NCI-H2029 treated with DMSO at 0.1 percent for 48 hours (cell line): ENCODE data around the gene TMEM212.
A peak's percentile ranks its signal among the peaks of the same experiment; 100 is the strongest.

ENCODE experiments used
- DNase-seq: peaks from one replicate; lab custom pipeline; 2025; lab: John Stamatoyannopoulos, UW

The TMEM212 gene

DNA sequence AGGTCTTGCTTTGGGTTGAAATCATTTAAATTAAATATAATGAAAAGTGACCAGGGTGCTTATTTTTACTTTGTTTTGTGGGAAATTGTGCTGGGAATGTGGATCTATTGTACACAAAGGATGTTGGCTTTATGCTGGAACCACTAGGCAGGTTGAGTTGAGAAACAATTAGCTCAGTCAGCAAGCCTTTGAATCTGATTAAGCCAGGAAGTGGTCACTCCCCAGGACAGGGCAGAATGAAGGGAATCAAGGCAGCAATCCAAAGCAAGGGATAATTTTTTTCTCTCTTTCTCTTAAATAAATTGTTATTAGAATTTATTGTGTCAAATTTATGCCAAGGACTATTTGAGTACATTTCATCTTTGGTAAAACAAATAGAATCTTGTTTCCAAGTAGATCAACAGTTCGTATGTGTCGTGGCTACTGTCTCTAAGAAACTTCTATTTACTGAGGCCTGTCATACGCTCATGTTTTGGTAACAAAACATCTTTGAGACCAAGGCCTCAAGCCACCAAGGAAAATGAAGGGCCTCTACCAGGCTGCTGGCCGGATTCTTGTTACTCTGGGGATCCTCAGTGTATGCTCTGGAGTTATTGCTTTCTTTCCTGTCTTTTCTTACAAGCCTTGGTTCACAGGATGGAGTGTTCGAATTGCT is at the start of gene TMEM212:
Gene TMEM212, plus strand, starts transcription at position 486 of the 655 bp plus-strand sequence. Its CDS starts 35 bp downstream, at position 521.
- no peak for DNase-seq

DNA sequence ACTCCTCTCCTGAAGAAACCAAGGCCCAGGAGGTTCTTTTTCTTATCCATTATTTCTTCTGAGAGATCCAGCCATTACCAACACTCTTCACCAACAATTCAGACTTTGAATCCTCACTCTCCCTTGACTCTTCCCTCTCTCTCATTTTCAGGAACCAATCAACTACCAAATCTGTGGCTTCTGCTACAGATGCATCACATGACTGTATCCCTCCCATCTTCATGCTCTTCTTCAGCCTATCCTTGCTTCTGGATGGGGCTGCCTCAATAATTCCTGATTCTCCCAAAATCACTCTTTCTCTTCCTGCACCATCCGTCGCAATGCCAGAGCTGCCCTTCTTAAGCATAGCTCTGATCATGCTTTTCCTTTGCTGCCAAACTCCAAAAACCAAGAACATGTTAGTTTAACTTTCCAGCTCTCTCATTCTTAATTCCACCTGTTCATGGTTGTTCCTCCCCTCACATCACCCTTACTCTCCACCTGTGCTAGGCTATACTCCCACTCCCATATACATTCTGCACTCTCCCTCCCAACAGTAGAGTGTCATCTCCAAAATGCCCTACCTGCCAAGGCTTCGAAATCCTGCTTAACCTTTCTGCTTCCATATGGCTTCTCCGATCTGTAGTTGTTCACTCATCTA is 46.4 kb upstream of the TMEM212 start:
- no peak for DNase-seq

DNA sequence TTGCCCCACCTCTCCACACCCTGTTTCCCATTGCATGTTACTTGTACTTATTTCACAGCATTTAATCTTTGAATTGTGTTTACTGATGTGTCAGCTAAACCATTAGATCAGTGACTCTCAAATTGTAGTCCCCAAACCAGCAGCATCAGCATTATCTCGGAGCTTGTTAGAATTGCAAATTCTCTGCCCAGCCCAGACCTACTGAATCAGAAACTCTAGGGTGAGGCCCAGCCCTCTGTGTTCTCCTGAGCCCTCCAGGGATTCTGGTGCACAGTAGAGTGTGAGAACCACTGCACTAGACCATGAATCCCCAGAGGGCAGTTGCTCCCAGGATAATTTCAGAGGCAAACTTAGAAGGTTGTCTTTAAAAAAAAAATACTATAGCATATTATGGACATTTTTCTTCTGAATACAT is 45.9 kb upstream of the TMEM212 start:
- DNase-seq = no peak

DNA sequence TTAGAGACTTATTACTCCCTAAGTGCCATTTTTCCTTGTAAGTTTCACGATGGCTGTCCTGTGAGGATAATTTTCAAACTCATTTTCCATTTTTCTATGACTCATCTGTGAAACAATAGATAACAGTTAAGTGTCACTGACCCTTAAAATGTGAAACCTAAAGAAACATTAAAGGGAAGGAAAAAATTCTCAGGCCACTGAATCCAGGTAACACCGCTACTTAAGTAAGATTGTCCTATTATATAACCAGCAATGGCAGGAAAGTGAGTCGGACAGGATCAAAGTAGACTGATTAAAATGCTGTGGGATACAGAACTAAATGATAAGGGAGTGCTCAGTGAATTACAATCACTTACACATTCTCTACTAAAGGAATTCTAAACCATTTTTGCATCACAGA is 45.3 kb upstream of the TMEM212 start:
- no peak for DNase-seq

DNA sequence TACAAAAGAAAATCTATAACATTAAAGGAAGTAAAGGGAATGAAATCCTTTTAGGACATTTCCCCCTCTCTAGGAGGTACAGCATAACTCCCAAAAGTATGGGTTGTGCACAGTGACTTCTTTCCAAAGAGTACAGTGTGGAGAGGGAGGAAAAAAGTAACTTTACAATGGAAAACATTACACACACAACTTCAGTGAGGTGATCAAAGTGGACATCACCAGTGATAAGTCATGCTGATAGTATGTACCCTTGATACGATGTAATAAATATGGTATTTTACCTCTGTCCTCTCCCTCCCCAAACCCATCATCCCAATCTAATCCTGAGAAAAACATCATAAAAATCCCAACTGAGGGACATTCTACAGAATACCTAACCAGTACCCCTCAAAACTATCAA is 43.6 kb upstream of the TMEM212 start:
- DNase-seq = no peak

DNA sequence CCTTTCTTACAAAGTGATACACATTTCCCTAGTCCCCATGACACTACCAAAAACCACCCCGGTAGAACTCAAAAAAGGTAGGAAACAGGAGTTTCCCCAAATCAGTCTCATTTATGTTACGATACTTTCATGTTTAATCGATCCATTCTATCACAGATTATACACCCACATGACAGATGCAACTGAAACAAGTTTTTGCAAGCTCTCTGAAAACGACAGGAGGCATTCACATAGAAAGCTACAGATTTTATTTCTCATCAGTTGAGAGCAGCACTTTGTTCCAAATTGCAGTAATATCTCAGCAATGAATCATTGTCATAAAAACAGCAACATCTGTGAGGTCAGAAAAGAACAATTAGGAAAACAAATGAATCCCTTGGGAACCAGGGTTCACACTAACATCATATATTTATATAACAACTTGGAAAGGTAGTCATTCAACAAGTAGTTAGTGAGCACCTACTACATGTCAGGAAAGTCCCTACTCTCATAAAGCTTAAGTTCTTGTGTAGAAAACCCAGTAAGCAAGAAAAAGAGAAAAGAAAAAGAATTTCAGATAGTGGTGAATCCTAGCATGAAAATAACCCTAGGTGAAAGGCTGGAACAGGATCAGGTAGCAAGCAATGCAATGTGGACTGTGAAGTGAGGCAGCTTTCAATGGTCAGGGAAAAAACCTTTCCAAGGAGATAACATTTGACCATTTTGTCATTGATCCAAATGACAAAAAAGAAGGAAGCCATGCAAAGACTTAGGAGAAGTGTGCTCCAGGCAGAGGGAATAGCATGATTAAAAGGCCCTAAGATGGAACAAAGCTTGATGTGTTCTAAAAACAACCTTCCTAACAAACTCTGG is 41.2 kb upstream of the TMEM212 start:
- no peak for DNase-seq

DNA sequence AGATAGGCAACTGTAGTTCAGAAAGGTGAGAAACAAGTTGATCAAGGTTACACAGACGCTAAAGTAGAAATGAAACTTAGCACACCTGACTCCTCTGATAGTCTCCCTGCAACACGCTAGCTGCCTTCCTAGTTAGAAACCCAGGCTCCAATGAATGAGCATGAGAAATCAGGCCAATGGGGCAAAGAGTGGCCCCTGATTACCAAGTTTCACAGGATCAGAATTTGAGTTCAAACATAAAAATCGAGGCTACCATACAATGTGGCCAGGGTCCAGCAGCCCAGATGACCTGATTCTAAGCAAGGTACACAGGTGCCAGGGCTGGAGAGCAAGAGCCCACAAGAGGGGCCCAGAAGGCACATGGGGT is 40.6 kb upstream of the TMEM212 start:
- DNase-seq = no peak

DNA sequence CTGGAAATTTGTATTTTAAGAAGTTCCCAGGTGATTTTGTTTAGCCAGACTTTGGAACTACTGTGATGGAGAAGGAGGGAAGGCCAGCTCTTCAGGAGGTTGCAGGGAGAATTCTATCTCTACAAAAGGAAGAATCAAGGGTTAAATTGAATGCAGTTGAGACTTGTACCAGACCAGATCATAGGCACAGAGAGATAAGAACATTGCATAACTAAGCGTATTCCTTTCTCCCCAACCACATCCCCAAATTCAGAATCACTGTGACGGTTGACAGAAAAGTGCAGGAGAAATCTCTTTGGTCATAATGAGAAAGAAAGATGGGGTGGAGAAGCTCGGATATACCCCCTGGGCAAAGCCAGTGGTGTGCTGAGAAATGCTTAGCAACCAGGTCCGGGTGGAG is 40.1 kb upstream of the TMEM212 start:
- no peak for DNase-seq

DNA sequence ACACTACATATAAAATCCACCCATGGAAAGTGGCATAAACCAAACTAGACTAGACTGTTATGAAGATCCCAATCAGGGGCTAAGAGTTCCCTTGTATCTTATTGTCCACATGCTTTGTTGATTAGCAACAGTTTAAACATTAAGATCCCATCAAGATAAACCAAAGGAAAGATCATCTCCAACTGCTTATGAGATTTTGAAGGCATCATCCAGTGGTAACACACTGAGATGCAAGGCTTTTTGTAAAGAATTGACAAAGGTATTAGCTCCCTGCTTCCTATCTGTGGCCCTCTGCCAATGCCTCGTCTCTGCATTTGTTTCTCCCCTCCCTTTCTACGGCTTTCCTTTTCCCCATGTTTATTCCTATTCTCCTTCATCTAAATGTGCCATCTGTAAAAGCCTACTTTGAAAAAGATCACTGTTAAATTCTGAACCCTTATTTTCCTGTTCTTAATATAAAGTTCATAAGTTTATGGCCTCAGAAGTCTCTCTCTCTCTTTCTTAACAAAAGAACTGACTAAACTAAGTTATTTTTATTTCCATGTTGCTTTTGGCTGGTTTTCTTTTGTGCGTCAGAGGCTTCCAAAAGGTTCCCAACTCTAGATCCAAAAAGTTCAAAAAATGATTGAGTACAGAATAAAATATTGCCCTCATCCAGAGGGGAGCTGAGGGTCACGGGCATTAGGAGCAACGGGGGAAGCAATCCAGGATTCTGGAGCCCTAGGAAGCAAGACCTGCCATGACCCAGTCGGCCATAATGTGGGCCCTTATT is 38.3 kb upstream of the TMEM212 start:
- no peak for DNase-seq

DNA sequence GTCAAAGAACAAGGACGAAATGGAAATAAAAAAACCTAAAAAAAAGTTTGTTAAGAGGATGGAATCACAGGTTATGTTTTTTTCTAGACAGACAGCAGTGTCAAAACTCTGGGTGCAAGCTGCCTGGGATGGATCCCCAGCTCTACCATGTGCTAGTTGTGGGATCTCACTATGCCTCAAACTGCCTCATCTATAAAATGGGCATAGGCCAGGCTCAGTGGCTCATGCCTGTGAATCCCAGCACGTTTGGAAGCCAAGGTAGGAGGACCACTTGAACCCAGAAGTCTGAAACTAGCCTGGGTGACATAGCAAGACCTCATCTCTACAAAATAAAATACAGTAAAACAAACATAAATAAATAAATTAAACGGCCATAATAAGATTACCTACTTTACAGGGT is 37.5 kb upstream of the TMEM212 start:
- no peak for DNase-seq

DNA sequence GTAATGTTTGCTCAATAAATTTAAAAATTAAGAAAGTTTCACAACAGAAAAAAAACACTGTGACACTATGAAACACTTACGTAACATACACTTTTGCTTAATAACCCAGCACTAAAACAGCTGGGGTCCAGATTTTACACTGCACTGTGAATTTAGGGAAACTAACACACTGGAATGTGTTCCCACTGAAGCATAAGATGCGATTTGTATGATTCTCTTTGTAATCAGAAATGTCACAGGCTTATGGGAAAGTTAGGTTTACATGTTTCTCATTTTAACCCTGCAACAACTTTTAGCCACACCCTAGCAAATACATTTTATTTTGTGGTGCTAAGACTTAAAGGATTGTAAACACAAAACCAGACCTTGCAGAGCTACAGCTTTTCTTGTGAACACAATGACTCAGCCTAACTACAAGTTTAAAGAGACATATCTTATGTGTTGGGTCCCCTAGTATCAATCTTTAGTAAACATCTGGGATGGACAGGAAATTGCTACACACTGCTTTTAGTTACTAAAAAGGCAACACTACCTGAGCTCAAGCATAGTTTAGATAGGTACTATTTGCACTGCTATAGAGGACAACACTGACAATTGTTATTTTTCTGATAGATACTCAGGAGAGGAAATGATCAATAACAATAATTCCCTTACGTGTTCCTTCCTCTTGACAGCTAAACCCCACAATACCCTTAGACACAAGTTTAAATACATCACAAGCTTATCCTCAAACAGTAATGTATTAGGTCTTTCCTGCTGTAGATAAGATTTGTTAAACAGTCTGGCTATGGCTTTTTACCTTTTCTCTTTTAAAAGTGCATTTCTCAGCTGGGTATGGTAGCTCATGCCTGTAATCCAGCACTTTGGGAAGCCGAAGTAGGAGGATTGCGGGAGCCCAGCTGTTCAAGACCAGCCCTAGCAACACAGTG is 36.7 kb upstream of the TMEM212 start:
- DNase-seq = no peak

DNA sequence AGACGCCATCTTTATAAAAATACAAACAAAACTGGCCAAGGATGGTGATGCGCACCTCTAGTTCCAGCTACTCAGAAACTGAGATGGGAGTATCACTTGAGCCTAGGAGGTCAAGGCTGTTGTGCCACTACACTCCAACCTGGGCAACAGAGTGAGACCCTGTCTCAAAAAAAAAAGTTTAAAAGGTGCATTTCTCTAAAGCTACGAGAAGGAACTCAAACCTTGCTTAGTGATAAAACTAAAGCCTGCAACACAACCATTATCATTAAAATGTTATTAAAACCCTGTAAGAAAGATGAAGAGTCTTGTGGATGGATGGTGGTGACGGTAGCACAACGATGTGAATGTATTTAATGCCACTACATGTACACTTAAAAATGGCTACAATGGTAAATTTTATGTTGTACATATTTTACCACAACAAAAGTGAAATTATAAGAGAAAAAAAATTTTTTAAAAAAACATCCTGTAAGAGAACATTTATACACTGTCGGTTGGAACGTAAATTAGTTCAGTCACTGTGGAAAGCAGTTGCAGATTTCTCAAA is 35.9 kb upstream of the TMEM212 start:
- DNase-seq = no peak

DNA sequence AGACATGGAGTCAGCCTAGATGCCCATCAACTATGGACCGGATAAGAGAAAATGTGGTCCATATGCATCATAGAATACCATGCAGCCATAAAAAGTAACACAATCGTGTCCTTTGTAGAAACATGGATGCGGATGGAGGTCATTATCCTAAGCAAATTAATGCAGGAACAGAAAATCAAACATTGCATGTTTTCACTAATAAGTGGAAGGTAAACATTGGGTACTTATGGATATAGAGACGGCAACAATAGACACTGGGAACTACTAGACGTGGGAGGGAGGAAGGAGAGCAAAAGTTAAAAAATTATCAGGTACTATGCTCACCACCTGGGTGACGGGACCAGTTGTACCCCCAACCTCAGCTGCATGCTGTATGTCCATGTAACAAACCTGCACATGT is 35.3 kb upstream of the TMEM212 start:
- no peak for DNase-seq

DNA sequence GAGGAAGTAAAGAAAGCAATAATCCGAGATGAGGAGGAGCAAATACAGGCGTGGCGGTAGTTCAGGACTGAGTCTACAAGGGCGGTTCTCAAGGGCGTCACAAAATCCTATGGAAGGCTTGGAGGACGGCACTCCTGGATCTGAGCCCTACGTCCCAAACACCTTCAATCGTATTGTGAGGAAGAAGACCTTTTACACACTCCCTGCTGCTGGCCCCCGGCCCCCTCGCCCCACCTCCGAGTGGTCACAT is 33.6 kb upstream of the TMEM212 start:
- DNase-seq = no peak

DNA sequence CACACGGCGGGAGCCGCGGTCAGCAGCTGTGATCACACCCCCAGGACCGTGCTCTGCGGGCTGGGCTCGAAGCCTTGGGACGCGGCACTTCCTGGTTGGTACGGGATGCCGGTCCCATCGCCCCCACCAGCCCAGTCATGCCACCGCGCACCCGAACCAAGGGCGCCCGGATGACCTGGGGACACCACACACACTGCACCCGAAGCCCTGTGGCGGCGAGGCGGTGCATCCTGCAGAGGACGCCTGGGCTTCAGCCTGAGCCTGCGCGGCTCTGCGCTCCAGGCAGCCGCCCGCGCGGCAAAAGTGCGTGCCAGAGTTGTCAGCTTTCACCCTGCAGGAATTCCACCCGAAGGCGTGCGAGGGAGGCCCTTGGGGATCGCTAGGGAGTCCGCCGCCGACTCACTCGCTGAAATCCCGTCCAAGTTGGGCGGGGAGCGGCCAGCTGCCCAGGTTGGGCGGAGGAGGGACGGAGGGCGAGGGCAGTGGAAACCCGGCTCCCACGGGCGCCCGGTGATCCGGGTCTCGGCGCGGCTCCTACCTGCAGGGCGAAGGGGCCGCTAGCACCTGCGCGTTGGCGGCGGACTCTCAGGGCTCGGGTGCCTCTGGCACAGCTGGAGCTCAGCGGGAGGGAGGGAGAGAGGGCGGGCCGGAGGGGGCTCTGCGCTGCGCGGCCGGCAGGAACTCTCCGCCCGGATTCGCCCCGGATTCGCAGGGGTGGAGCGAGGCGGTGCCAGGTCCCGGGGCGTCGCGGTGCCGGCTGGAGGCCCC is 33.1 kb upstream of the TMEM212 start, which contains the start of gene PLD1:
Gene PLD1, minus strand, starts transcription at position 623 of the 768 bp plus-strand sequence. CDS start 72,432 bp downstream, outside the sequence.
- peak; percentile 53 for DNase-seq

DNA sequence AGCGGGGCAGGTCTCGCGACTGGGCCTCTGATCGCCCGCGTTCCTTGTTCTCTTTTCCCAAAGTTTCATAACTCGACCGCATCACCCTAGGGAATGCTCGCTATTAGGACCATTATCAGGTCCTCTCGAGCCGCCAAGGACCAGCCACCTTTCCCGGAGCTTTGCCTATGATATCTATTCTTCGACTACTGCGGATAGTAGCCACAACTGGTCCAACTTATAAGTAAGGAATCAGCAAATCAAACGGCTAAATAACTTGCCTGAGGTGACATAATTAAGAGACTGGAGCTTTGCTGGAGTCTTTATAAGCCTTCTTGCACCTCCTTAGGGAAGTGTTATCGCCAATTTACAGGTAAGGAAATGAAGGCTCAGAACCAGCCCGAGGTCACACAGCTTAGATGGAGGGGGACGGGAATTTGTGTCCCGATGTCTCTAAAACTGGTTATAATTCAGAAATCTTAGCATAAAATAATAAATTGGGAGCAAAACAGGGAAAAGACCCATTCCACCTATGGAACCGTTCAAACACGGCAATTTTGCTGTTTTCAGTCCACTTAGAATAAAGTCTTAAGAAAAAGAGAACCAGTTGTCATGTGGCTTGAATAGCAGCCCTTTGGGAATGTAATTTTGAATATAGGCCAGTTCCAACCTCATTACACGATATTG is 32.4 kb upstream of the TMEM212 start:
- peak; percentile 35 for DNase-seq

DNA sequence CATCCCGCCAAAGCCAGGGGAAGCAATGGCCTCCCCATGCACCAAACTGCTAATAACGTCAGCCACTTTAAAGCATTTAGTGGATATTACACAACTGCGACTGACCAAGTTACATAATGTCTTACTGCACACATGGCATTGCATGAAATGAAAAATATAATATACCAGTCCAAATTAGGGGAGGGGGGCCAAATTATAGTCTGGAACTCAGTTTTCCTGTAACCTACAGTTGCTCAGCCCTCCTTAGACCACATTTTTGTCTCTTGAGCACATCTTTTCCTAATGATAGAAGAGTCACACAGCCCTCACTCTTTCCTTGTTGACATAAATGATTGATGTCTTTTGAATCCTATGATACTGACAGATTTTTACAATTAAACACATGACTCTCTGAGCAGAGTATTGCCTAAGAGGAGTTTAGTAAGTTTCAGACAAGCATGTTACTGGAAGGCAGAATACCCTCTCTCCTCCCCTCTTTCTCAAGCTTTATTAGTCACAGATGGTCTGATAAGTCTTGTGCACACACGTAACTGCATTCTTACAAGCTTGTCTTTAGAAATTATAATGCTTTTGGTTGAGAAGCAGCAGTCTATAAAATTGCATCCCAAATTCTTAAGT is 31.7 kb upstream of the TMEM212 start:
- DNase-seq = no peak

DNA sequence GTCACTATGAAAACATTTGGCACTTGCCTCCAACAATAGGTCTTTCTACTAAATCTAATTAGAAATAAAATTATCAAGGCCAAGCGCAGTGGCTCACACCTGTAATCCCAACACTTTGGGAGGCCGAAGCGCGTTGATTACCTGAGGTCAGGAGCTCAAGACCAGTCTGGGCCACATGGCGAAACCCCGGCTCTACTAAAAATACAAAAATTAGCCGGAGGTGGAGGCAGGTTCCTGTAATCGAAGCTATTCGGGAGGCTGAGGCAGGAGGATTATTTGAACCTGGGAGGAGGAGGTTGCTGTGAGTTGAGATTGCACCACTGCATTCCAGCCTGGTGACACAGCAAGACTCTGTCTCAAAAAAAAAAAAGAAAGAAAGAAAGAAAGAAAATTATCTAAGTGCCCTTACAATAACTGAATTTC is 31.2 kb upstream of the TMEM212 start:
- DNase-seq = no peak

DNA sequence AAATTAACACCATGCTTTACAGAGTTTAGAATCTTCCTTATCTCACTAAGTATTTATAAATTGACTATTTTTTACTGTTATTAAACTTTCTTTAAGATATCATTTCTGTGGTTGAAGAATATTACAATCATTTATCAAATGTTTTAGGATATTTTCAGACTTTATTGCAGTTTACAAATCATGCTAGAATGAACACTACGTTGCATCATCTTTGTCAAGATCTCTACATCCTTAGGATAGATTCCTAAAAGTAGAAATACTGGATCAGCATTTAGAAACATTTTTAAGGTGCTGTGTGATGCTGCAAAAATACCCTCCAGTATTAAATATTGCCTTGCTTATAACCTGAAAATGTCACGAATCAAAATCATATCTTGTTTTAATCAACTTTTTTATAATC is 30.3 kb upstream of the TMEM212 start:
- no peak for DNase-seq
